Motor neuron (in vitro differentiated cells): ENCODE measurements around the gene KCNH8. TPM values are rescaled to one million over a fixed set of nuclear protein-coding genes. Genes with fewer than 3 reads are reported as not detected.
A peak's percentile ranks its signal among the peaks of the same experiment; 100 is the strongest.

Experiments used
- ATAC-seq, 8 experiments: fragments of 200-7000 bp; cut with Tn5 transposase; replicated peaks in 6 of 8; 2 replicates each; pipeline ENCODE4 v1.8.0; 2021; ENCODE audit warnings: mild to moderate bottlenecking in 8 of 8, moderate library complexity in 8 of 8
- H3K27ac ChIP-seq, 2 donors: fragments of 250-450 bp; sonication (Bioruptor Pico); 2 replicates each; pipeline ENCODE4 v1.9.0; 2021; ENCODE audit warnings: antibody characterized with exemption in 2 of 2, mild to moderate bottlenecking in 2 of 2, moderate library complexity in 1 of 2
- H3K4me1 ChIP-seq, 2 donors: fragments of 250-450 bp; sonication (Bioruptor Pico); replicated peaks in 1 of 2; 2 replicates each; pipeline ENCODE4 v1.6.1; 2021; ENCODE audit warnings: antibody characterized with exemption in 2 of 2, mild to moderate bottlenecking in 2 of 2, moderate library complexity in 1 of 2
- H3K4me3 ChIP-seq, 5 donors: fragments of 250-450 bp; sonication (Bioruptor Pico); 2 replicates each; pipeline ENCODE4 v1.9.0; 2021; ENCODE audit warnings: antibody characterized with exemption in 5 of 5, mild to moderate bottlenecking in 5 of 5, moderate library complexity in 4 of 5
- WGBS, 10 experiments: fragments of 450-650 bp; shearing (Covaris generic); methylation state at CpG; one replicate each; pipeline ENCODE4 v1.0.0; 2022; 5-methylcytosine and 5-hydroxymethylcytosine counted together
- in situ Hi-C, 9 experiments: fragments of 400-800 bp; cut with MboI; loops; one replicate each; pipeline ENCODE4 v1.15.0; 2021; ENCODE audit warnings: low sequenced_read_pairs in 9 of 9, low pct_unique_long_range_greater_than_20kb in 2 of 9; ENCODE audit not compliant: unreplicated experiment in 9 of 9
- total RNA-seq, 8 experiments: library from RNA; unstranded; fragments of 300-600 nt; gene quantifications; 2 replicates each; pipeline versions ENCODE4 v1.2.3 to v1.2.4, GENCODE V29; 2022

Gene KCNH8
- total RNA-seq, 8 experiments from 2014 or later: 0.20 to 16.2 (median 6.9) TPM

DNA sequence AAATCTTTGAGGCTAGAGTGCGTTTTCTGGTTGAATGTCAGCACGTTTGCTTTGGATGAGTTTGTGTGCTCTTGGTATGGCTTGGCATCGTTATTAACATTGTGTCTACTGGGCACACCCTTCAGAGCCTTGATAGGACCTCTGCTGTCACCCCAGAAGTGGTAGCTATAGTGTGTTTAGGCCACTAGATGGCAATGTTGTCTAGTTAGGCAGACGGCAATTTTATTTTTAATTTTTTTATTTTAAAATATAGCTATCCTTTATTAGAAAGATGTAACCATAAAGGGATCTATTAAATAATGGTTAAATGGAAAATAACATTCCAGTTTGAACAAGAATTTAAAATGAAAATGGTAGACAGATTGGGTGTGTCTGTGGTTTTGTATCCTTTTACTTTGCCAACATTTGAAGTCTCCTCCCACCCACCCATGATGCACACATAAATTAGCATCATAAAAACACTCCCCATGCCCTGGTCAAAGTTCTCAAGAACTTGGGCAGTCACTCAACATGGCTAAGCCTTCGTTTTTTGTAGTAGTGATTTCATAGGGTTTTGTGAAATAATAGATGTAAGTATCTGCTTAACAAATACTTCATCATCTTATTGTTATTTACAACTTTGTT is 200.7 kb downstream of the KCNH8 start:
- 0 to 82% (median 42%) methylated on average over 1 to 5 of the region's 5 CpGs for WGBS, 10 experiments
- Histone ChIP-seq H3K4me1 (no peaks in the 10 kb centered on the region), H3K27ac (no peak overlapping the region), H3K4me3 (no peak overlapping the region)
- in situ Hi-C loops: loop anchor here in 1 of 9 experiments (25.0 kb wide), 1 partner anchor 513 kb away; no protein-coding TSS in a partner anchor
- ATAC-seq: peak in 3 of 8 experiments; percentile 72 to 77 (median 76)

DNA sequence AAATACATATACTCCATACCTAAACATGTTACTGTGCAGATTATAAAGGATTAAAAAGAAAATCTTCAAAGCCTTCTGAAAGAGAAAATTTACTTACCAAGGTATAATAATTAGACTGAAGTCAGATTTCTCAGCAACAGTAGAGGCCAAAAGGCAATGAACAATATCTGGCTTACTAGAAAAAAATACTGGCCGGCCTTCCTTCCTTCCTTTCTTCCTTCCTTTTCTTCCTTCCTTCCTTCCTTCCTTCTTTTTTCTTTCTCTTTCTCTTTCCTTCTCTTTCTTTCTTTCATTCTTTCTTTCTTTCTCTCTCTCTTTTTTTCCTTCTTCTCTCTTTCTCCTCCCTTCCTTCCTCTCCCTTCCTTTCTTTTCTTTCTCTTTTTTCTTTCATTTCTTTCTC is 209.6 kb downstream of the KCNH8 start:
- in situ Hi-C loops: no loop called here
- Histone ChIP-seq H3K4me3 (no peak overlapping the region), H3K27ac (no peak overlapping the region), H3K4me1 (no peaks in the 10 kb centered on the region)
- no peak for ATAC-seq
- WGBS, 10 experiments: 0 to 100% (median 83%) methylated on average over 1 of the region's 1 CpG; no CpG with 5 or more reads in 2 of the 10 experiments

DNA sequence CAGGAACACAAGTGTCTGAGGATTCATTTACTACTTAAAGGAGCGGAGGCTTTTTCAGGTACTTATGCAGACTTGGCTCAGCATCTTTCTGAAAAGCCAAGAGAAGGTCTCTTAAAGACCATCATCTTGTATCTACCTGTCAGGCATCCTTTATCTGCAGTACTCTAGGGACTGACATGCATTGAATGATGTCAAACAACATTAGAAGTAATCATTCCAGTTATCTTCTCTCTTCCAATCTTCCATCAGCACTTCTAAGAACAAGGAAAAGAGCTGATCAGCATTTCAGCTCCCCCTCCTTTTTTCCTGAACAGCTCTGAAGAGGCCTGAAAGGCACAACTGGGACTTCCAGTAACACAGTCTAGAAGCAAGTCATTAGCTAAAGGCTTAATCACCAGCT is 214.8 kb downstream of the KCNH8 start:
- ATAC-seq: no peak
- no peak overlapping the region for H3K4me3 ChIP-seq
- no peak overlapping the region for H3K27ac ChIP-seq
- WGBS, 10 experiments: 40 to 100% (median 88%) methylated on average over 1 of the region's 1 CpG; no CpG with 5 or more reads in 3 of the 10 experiments
- in situ Hi-C loops: no loop called here
- H3K4me1 ChIP-seq: peaks cover 0 to 9% of the 10 kb centered on the region in 2 donors

DNA sequence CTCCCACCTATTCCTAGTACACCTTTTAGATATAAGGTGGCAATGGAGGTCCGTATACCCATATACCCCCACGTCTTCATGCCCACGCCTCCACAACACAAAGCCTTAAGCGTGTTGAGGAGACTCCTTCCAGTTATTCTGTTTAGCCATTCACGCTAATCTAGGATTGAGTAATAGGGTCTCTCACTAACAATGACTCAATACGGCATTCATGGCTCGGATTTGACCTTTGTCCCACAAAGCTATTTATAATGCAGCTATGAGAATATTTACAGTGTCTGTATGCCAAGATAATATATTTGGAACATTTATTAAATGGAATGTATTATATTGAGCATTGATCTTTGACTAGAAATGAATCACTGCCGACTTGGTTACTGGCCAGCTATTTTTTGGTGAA is 215.8 kb downstream of the KCNH8 start:
- Histone ChIP-seq H3K4me3 (no peak overlapping the region), H3K4me1 (peaks cover 0 to 9% of the 10 kb centered on the region in 2 donors), H3K27ac (no peak overlapping the region)
- peak in 5 of 8 experiments; percentile 76 to 88 (median 86) for ATAC-seq
- in situ Hi-C loops: no loop called here
- WGBS, 10 experiments: 26 to 89% (median 68%) methylated on average over 1 to 8 of the region's 8 CpGs; no CpG with 5 or more reads in 2 of the 10 experiments

DNA sequence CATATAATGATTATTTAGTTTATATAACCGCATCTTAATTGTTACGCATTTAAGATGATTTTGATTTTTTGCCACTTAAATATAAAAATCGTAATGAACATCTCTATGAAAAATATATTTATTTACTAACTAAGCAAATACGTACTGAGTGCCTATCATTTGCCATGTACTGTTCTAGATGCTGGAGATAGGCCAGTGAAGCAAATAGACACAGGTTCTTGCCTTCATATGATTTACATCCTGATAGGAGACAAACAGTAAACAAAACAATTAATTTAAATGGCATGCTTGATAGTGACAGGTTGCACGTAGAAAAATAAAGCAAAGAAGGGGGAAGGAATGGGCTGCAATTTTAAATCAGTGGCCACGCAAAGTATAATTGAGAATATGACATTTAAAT is 217.2 kb downstream of the KCNH8 start:
- ATAC-seq: no peak
- Histone ChIP-seq H3K4me3 (no peak overlapping the region), H3K4me1 (peaks cover 0 to 9% of the 10 kb centered on the region in 2 donors), H3K27ac (no peak overlapping the region)
- 19 to 96% (median 79%) methylated on average over 3 to 6 of the region's 6 CpGs for WGBS, 10 experiments
- in situ Hi-C loops: no loop called here

DNA sequence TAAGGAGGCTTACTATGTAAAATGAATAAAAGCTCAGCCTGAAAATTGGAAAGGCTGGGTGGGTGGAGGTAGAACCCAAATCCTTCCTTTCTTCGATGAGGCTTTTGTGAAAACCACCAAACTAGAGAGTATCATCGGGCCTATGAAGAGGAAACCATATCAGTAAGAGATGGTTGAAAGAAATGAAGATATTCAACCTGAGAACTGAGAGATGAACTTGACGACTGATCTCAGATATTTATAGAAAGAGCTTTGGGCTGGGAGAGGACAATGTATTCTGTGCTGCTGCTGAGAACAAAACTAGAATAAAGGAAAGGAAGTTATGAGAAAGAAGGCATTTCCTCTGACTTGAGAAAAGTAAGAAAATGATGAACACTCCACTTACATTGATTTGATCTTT is 236.6 kb downstream of the KCNH8 start:
- Histone ChIP-seq H3K4me3 (no peak overlapping the region), H3K27ac (no peak overlapping the region), H3K4me1 (no peaks in the 10 kb centered on the region)
- WGBS, 10 experiments: 0 to 100% (median 71%) methylated on average over 2 to 3 of the region's 3 CpGs
- no peak for ATAC-seq
- in situ Hi-C loops: no loop called here

DNA sequence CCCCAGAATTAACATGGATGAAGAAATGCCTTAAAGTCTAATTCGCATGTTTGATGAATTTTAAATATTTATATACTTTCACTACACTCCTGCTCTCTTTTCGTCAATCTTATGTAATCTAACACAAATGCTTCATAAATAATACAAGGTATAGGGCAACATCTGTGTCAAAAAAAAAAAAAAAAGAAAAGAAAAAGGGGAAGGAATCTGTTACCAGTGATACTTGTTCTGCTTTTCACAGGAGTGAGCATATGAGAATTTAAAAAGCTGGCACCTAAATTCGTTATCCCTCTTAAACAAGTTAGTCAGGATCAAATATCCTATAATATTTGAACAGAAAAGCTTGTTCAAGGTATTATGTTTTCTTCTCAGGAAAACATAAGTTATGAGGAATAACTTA is 243.8 kb downstream of the KCNH8 start:
- no peak for ATAC-seq
- H3K27ac ChIP-seq: no peak overlapping the region
- 0 to 100% (median 91%) methylated on average over 1 to 3 of the region's 3 CpGs for WGBS, 10 experiments
- in situ Hi-C loops: no loop called here
- no peak overlapping the region for H3K4me3 ChIP-seq
- peaks cover 0 to 4% of the 10 kb centered on the region in 2 donors for H3K4me1 ChIP-seq

DNA sequence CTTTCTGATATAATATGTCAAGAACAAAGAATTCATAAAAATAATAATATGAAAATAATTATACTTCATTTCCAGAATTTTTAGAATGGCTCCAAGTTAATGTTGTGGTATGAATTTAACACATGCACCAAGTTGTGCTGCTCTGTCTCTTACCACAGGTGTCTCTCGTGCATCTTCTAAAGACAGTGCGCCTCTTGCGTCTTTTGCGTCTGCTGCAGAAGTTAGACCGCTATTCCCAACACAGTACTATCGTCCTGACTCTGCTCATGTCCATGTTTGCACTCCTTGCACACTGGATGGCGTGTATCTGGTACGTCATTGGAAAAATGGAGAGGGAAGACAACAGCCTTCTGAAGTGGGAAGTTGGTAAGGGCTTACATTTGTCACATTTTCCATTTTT is 246.6 kb downstream of the KCNH8 start:
- H3K4me1 ChIP-seq: peaks cover 0 to 4% of the 10 kb centered on the region in 2 donors
- H3K4me3 ChIP-seq: no peak overlapping the region
- no peak overlapping the region for H3K27ac ChIP-seq
- in situ Hi-C loops: no loop called here
- no peak for ATAC-seq
- WGBS, 10 experiments: 24 to 98% (median 87%) methylated on average over 1 to 8 of the region's 8 CpGs; no CpG with 5 or more reads in 2 of the 10 experiments

DNA sequence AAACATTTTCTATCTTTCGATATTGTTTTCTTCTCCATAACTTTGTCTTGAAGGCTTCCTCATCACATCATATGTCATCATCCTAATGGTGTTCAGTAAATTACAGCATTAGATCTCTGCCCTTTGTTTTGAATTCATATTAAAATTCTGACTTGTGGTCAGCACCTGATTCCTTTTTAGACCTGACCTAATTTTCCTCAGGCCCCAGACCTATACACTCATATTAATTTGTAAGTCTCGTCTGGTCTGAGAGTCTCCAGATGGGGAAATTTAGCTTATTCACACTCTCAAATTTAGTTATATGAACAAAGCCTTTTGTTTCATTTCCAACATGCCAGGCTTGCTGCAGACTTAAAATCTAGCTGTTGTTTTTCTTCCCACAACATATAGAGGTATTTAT is 248.4 kb downstream of the KCNH8 start:
- no peak overlapping the region for H3K27ac ChIP-seq
- no peak for ATAC-seq
- H3K4me1 ChIP-seq: no peaks in the 10 kb centered on the region
- H3K4me3 ChIP-seq: no peak overlapping the region
- WGBS, 10 experiments: 15 to 94% (median 72%) methylated on average over 1 to 2 of the region's 2 CpGs
- in situ Hi-C loops: no loop called here

DNA sequence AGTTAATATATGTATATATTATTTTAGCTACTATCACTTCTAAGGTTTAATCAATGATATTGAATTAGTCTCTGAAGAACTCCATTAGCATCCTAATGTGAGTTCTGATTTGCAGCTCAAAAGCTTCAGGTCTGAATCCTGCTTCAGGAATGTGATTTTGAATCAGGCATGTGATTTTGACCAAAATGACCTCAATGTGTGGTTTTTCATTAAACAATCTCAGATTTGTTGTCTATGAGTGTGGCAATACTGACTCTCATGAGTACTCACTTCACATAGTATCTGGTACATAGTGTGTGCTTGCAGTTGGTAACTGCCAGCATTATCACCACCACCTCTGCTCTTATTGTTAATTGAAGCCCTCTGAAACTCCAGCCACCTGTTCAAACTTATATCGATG is 251.0 kb downstream of the KCNH8 start:
- in situ Hi-C loops: no loop called here
- 14 to 100% (median 50%) methylated on average over 1 of the region's 1 CpG; no CpG with 5 or more reads in 1 of the 10 experiments for WGBS, 10 experiments
- Histone ChIP-seq H3K4me1 (no peaks in the 10 kb centered on the region), H3K4me3 (no peak overlapping the region), H3K27ac (no peak overlapping the region)
- no peak for ATAC-seq

DNA sequence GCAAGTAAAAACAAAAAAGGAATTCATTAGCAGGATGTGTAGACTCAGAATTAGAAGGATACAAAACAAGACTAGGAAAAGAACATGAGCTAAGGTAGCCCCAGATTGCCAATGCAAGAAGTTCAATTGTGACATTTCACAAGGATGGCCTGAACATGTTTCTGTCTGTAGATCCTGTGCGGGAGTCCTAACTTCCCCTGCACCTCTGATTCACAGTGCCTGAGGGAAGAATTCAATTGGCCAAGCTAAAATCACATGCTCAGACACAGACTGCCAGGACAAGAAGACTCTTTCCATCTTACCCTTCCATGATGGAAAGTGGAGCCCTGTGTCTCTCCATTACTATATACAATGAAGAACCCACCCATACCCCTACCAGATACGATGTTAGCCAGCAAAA is 251.5 kb downstream of the KCNH8 start:
- WGBS, 10 experiments: 0 to 83% (median 58%) methylated on average over 1 to 2 of the region's 2 CpGs; no CpG with 5 or more reads in 5 of the 10 experiments
- in situ Hi-C loops: no loop called here
- Histone ChIP-seq H3K4me1 (no peaks in the 10 kb centered on the region), H3K4me3 (no peak overlapping the region), H3K27ac (no peak overlapping the region)
- ATAC-seq: no peak

DNA sequence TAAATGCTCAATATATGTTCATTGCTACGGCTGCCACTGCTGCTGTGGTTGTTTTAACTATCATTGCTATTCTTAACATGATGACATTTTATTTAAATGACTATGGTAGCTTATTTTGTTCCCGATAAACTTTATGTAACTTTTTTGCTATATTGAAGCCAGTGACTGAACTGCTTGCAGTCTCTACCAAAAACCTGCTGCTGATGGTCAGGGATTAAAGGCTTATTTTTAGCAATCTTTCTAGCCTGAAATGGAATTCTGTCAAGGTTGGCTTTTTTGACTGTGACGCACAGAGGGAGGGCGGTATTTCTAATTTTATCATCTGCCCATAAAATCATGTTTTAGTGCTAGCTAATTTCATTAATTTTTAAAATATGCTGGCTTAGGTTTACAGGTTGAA is 271.8 kb downstream of the KCNH8 start:
- in situ Hi-C loops: no loop called here
- no peak for ATAC-seq
- H3K4me3 ChIP-seq: no peak overlapping the region
- H3K27ac ChIP-seq: no peak overlapping the region
- no peaks in the 10 kb centered on the region for H3K4me1 ChIP-seq
- WGBS, 10 experiments: 4 to 100% (median 87%) methylated on average over 2 to 4 of the region's 4 CpGs

DNA sequence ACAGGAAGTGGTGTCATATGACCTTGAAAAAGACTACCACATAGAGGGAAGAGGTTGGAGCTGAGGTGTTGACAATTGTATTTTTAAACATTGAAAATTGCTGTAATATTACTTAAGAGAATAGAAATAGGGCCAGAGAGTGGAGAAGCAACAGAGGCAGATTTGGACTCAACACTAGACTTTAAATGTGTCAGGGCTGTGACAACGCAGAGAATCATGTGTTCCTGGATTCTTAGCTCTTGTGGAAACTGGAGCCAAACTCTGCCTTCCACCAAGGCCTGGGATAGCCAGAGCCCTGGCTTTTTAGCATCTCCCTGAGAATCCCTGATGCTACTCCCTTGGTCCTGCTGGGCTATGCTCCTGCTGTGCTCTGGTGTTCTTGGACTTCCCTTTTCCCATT is 277.5 kb downstream of the KCNH8 start:
- in situ Hi-C loops: no loop called here
- Histone ChIP-seq H3K4me1 (no peaks in the 10 kb centered on the region), H3K27ac (no peak overlapping the region), H3K4me3 (no peak overlapping the region)
- ATAC-seq: no peak
- WGBS, 10 experiments: 29 to 100% (median 92%) methylated on average over 1 of the region's 1 CpG; no CpG with 5 or more reads in 4 of the 10 experiments
